ENCODE measurements around the gene CTTN.

CTTN gene

DNA sequence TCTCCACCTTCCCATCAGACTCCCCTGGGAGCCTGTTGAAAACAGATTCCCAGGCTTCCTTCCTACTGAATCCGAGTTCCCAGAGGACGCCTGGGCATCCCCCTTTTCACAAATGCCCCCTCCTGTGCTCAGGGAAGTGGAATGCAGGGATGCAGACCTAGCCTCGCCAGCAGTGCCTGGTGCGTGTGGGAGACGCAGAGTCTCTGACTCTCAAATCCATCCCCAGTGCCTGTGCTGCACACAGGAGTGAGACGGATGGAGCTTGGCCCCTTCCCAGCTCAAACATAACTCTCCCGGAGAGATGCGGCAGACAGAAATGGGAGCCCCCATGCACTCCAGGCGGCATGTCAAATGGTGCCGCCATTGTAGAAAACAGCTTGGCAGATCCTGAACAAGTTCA lies 62.6 kb downstream of the CTTN start:
- TF ChIP-seq, protein P1, sequence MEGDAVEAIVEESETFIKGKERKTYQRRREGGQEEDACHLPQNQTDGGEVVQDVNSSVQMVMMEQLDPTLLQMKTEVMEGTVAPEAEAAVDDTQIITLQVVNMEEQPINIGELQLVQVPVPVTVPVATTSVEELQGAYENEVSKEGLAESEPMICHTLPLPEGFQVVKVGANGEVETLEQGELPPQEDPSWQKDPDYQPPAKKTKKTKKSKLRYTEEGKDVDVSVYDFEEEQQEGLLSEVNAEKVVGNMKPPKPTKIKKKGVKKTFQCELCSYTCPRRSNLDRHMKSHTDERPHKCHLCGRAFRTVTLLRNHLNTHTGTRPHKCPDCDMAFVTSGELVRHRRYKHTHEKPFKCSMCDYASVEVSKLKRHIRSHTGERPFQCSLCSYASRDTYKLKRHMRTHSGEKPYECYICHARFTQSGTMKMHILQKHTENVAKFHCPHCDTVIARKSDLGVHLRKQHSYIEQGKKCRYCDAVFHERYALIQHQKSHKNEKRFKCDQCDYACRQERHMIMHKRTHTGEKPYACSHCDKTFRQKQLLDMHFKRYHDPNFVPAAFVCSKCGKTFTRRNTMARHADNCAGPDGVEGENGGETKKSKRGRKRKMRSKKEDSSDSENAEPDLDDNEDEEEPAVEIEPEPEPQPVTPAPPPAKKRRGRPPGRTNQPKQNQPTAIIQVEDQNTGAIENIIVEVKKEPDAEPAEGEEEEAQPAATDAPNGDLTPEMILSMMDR (conservative IDR thresholded peaks at IDR 0.05; ENCODE audit: low read depth, low read length), result no peak
- Histone ChIP-seq H3K4me3 (IDR thresholded peaks at IDR 0.05; ENCODE audit: insufficient read depth, low read depth, low read length) (no peak overlapping the region), H3K4me2 (no peak overlapping the region), H3K36me3 (ENCODE audit: insufficient read depth) (no peaks in the 10 kb centered on the region), H3K4me1 (ENCODE audit: low read depth, poor library complexity, severe bottlenecking) (no peaks in the 10 kb centered on the region), H3K27ac (no peak overlapping the region), H2AFZ (ENCODE audit: low read depth) (no peak overlapping the region), H3K79me2 (ENCODE audit: insufficient read depth, low read depth) (no peaks in the 10 kb centered on the region), H3K9ac (no peak overlapping the region), H3K27me3 (ENCODE audit: insufficient read depth, low read depth) (no peaks in the 10 kb centered on the region), H4K20me1 (ENCODE audit: insufficient read depth) (no peaks in the 10 kb centered on the region)

DNA sequence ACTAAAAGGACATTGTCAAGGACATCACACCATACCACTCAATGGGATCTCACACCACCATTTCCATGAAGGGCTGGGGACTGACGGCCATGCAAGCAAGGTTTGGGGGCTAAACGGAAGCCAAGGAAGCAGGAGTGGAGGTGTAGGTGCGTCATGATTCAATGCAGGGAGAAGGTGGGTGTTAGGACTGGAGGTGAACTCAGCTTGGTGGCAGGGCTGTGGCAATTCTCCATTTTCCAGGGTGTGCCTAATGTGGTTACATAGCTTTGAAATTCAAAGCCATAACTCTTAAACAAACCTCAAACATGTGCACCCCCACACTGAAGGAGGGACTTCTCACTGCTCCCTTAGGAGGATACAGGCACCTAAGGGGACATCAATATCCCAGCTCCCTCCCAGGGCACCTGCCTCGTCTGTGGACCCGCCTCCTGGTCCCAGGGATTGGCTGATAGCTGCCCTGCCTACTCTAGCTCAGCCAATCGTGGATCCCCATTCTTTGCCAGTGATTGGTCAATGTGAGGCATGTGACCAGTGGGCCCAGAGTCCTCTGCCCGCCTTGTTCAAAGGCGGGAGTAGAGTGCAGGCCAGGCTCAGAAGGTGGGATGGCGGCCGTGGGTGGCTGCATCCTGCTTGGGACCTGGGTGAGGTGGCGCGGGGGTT lies 64.6 kb downstream of the CTTN start:
- no peak overlapping the region for H3K4me3 ChIP-seq (IDR thresholded peaks at IDR 0.05; ENCODE audit: insufficient read depth, low read depth, low read length)
- H3K9ac ChIP-seq, result no peak overlapping the region
- no peaks in the 10 kb centered on the region for H3K4me1 ChIP-seq (ENCODE audit: low read depth, poor library complexity, severe bottlenecking)
- H3K36me3 ChIP-seq (ENCODE audit: insufficient read depth), result no peaks in the 10 kb centered on the region
- H4K20me1 ChIP-seq (ENCODE audit: insufficient read depth), result no peaks in the 10 kb centered on the region
- H3K4me2 ChIP-seq, result no peak overlapping the region
- H3K27ac ChIP-seq, result no peak overlapping the region
- TF ChIP-seq, protein P1 (conservative IDR thresholded peaks at IDR 0.05; ENCODE audit: low read depth, low read length), result no peak
- no peaks in the 10 kb centered on the region for H3K79me2 ChIP-seq (ENCODE audit: insufficient read depth, low read depth)
- H3K27me3 ChIP-seq (ENCODE audit: insufficient read depth, low read depth), result no peaks in the 10 kb centered on the region
- H2AFZ ChIP-seq (ENCODE audit: low read depth), result no peak overlapping the region

DNA sequence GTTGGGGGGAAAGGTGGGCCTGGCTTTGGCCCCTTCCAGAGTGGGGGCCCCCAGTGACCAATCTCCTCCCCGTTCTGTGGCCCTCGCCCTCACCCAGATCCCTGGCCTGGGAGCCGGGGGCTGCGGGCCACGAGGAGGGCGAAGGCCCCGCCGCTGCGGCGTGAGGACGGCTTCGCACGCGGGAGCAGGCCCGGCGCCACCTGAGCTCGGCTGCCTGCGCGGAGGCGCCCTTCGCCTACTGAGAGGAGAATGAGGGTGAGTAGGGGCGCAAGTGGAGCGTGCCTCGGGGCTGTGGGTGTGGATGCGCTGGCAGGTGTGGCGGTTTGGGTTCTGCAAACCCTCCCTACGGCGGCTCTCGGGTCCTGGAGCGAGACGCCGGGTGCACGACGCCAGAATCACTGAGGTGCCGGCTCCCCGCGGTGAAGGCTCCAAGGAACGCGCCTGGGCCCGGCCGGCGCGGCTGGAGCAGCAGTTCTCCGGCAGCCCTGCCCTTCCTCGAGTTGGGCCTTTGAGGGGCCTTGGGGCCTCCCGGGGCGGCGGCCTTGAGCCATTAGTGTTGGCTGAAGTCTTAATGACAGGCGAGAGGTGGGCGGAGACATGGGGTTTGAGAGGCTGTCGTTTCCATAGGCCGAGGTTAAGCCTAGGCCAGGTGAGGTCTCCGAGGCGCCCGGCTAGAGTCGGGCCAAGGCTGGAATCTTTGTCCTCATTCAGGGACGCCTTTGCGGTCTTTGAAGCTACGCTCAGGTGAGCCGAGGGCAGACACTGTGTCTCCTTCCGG lies 65.3 kb downstream of the CTTN start:
- Histone ChIP-seq H3K27ac (no peak overlapping the region), H3K27me3 (ENCODE audit: insufficient read depth, low read depth) (no peaks in the 10 kb centered on the region), H3K79me2 (ENCODE audit: insufficient read depth, low read depth) (no peaks in the 10 kb centered on the region), H3K4me2 (no peak overlapping the region), H3K9ac (no peak overlapping the region), H2AFZ (ENCODE audit: low read depth) (no peak overlapping the region), H3K4me3 (IDR thresholded peaks at IDR 0.05; ENCODE audit: insufficient read depth, low read depth, low read length) (no peak overlapping the region), H4K20me1 (ENCODE audit: insufficient read depth) (no peaks in the 10 kb centered on the region), H3K4me1 (ENCODE audit: low read depth, poor library complexity, severe bottlenecking) (no peaks in the 10 kb centered on the region), H3K36me3 (ENCODE audit: insufficient read depth) (no peaks in the 10 kb centered on the region)
- TF ChIP-seq, protein P1 (conservative IDR thresholded peaks at IDR 0.05; ENCODE audit: low read depth, low read length), result no peak

DNA sequence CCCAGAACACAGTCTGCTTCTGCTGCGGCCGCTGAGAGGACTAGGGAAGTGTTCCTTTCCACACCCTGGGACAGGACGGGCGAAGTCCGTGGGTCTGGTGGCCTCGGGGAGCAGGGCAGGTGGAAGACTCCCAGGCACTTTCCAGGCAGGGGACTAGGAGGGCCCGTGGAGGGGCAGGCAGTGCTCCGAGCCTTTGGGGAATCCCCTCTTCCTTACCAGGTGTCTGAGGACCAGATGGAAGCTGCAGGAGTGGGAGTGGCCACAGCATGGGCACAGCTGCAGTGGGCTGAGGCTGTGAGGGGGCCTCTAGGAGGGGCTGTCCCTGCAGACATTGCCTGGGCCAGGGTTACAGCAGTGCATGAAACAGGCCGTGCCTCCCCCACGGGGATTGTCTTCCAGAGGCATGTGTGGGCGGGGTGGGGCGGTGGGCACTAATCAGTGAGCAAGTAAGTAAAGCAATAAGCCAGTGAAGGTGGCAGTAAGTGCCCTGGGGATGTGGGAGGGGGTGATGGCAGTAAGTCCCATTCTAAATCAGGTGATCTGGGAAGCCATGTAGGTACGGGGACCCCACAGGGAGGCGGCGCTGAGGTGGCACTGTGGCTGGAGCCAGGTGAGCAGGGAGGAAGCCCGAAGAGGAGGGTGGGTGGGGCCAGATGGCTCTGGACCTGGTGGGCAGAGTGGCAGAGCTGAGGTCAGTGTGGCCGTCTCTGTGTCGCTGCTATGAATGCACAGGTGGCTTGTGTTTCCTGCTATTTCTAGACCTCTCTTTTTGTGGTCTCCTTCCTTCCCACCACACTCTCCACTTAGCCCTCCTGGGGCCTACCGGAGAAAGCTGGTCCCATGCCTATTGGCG lies 66.4 kb downstream of the CTTN start:
- Histone ChIP-seq H4K20me1 (ENCODE audit: insufficient read depth) (no peaks in the 10 kb centered on the region), H3K27ac (no peak overlapping the region), H2AFZ (ENCODE audit: low read depth) (no peak overlapping the region), H3K4me3 (IDR thresholded peaks at IDR 0.05; ENCODE audit: insufficient read depth, low read depth, low read length) (no peak overlapping the region), H3K4me1 (ENCODE audit: low read depth, poor library complexity, severe bottlenecking) (peaks cover 10% of the 10 kb centered on the region), H3K4me2 (no peak overlapping the region), H3K36me3 (ENCODE audit: insufficient read depth) (no peaks in the 10 kb centered on the region), H3K27me3 (ENCODE audit: insufficient read depth, low read depth) (no peaks in the 10 kb centered on the region), H3K9ac (no peak overlapping the region), H3K79me2 (ENCODE audit: insufficient read depth, low read depth) (no peaks in the 10 kb centered on the region)
- TF ChIP-seq, protein P1 (conservative IDR thresholded peaks at IDR 0.05; ENCODE audit: low read depth, low read length), result no peak
